Osteoblast (primary cell): ENCODE data around the gene SOWAHC. TPM values are rescaled to one million over a fixed set of nuclear protein-coding genes. Genes with fewer than 3 reads are reported as not detected.

Experiments
- DNase-seq: peaks from one replicate; pipeline ENCODE4 v3.0.0; 2011; ENCODE audit warnings: low spot score, mixed read lengths; ENCODE audit not compliant: insufficient read length; ENCODE audit errors: missing footprints
- H2AFZ ChIP-seq: 2 replicates; pipeline ENCODE4 v1.6.0; 2011; ENCODE audit warnings: mild to moderate bottlenecking, low read length
- H3K27ac ChIP-seq: 2 replicates; pipeline ENCODE4 v1.5.1; 2011; ENCODE audit warnings: mild to moderate bottlenecking, low read depth, low read length, moderate library complexity
- H3K27me3 ChIP-seq: 2 replicates; pipeline ENCODE4 v1.6.0; 2012; ENCODE audit warnings: mild to moderate bottlenecking, control low read depth, inconsistent platforms, low read length, moderate library complexity; ENCODE audit not compliant: insufficient read depth
- H3K36me3 ChIP-seq: 2 replicates; pipeline ENCODE4 v1.5.1; 2011; ENCODE audit warnings: mild to moderate bottlenecking, low read length, control low read depth, moderate library complexity; ENCODE audit not compliant: insufficient read depth
- H3K4me1 ChIP-seq: 2 replicates; pipeline ENCODE4 v1.5.1; 2011; ENCODE audit warnings: mild to moderate bottlenecking, low read length, control low read depth, moderate library complexity; ENCODE audit not compliant: insufficient read depth
- H3K4me2 ChIP-seq: 2 replicates; pipeline ENCODE4 v1.6.0; 2011; ENCODE audit warnings: mild to moderate bottlenecking, low read length; ENCODE audit not compliant: insufficient read depth
- H3K4me3 ChIP-seq: fragments of 200-600 bp; sonication (generic); 3 replicates; pipeline ENCODE4 v1.5.1; 2012; ENCODE audit warnings: mild to moderate bottlenecking, low read length, inconsistent platforms; ENCODE audit not compliant: insufficient read depth
- H3K79me2 ChIP-seq: 2 replicates; pipeline ENCODE4 v1.6.0; 2012; ENCODE audit warnings: mild to moderate bottlenecking, low read length, control low read depth, inconsistent platforms; ENCODE audit not compliant: insufficient read depth
- H3K9me3 ChIP-seq: 2 replicates; pipeline ENCODE4 v1.5.1; 2011; ENCODE audit warnings: low read depth, low read length, control low read depth
- H4K20me1 ChIP-seq: 2 replicates; pipeline ENCODE4 v1.6.0; 2012; ENCODE audit warnings: mild to moderate bottlenecking, low read length, control low read depth; ENCODE audit not compliant: insufficient read depth
- CTCF ChIP-seq: IDR thresholded peaks from 2 replicates; pipeline ENCODE4 v1.5.1; 2011; ENCODE audit warnings: mild to moderate bottlenecking, low read depth, low read length, moderate library complexity; ENCODE audit errors: extremely low read depth
- total RNA-seq: library from RNA; depleted of rRNA; stranded (reverse); fragments of >200 nt; gene quantifications from 2 replicates; pipeline ENCODE4 v1.2.3, GENCODE V29; 2012

Gene SOWAHC
- total RNA-seq, 1 donor, result 17.7 TPM

GRCh38 chr2:109659396-109660045, 45.4 kb downstream of the SOWAHC start:
- peaks cover 7% of the 10 kb centered on the region for H3K4me1 ChIP-seq
- DNase-seq, result no peak
- no peaks in the 10 kb centered on the region for H3K27me3 ChIP-seq
- H3K36me3 ChIP-seq, result no peaks in the 10 kb centered on the region
- no peak overlapping the region for H3K4me3 ChIP-seq
- no peak overlapping the region for H3K27ac ChIP-seq
- no peak overlapping the region for H2AFZ ChIP-seq
- H3K79me2 ChIP-seq, result no peaks in the 10 kb centered on the region
- no peaks in the 10 kb centered on the region for H3K9me3 ChIP-seq
- no peak for TF ChIP-seq CTCF
- H4K20me1 ChIP-seq, result no peaks in the 10 kb centered on the region
- H3K4me2 ChIP-seq, result no peak overlapping the region

- H3K27me3 ChIP-seq, result no peaks in the 10 kb centered on the region
- no peaks in the 10 kb centered on the region for H3K79me2 ChIP-seq
- H2AFZ ChIP-seq, result no peak overlapping the region
- H3K4me2 ChIP-seq, result no peak overlapping the region
- no peak overlapping the region for H3K27ac ChIP-seq
- H4K20me1 ChIP-seq, result no peaks in the 10 kb centered on the region
- no peaks in the 10 kb centered on the region for H3K36me3 ChIP-seq
- DNase-seq, result peak; percentile 18
- peaks cover 7% of the 10 kb centered on the region for H3K4me1 ChIP-seq
- no peaks in the 10 kb centered on the region for H3K9me3 ChIP-seq
- TF ChIP-seq CTCF, result no peak
- no peak overlapping the region for H3K4me3 ChIP-seq
Observed at GRCh38 chr2:109660046-109660860, 46.1 kb downstream of the SOWAHC start.

- no peaks in the 10 kb centered on the region for H4K20me1 ChIP-seq
- no peaks in the 10 kb centered on the region for H3K79me2 ChIP-seq
- no peak overlapping the region for H3K4me2 ChIP-seq
- H3K36me3 ChIP-seq, result no peaks in the 10 kb centered on the region
- peaks cover 7% of the 10 kb centered on the region for H3K4me1 ChIP-seq
- H3K27ac ChIP-seq, result no peak overlapping the region
- H3K9me3 ChIP-seq, result no peaks in the 10 kb centered on the region
- no peak overlapping the region for H2AFZ ChIP-seq
- peak; percentile 21 for TF ChIP-seq CTCF
- DNase-seq, result no peak
- H3K27me3 ChIP-seq, result no peaks in the 10 kb centered on the region
- no peak overlapping the region for H3K4me3 ChIP-seq
Observed at GRCh38 chr2:109662889-109663288, 48.7 kb downstream of the SOWAHC start.

DNA sequence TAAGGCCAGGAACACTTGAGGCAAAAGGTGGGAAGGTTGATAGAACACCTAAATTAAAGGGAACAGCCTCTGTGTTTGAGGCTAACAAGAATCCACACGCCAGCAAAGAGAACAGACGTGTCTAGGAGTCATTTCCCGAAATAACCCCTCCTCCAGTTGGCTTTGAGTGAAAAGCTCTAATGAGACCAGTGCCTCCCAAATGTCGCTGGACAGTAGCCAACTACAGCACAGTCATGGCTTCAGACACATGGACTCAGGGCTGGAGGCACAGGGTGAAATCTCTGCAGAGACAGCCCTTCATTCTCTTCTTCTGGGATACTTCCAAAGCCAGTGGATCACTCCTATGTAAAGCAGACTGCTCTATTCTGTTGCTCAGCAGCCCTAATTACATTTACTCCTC, 49.6 kb downstream of the SOWAHC start:
- Histone ChIP-seq H2AFZ (no peak overlapping the region), H3K9me3 (no peaks in the 10 kb centered on the region), H3K4me3 (no peak overlapping the region), H3K36me3 (no peaks in the 10 kb centered on the region), H3K4me2 (peak overlapping the region; percentile 5), H3K27me3 (no peaks in the 10 kb centered on the region), H3K4me1 (peaks cover 7% of the 10 kb centered on the region), H3K79me2 (no peaks in the 10 kb centered on the region), H3K27ac (no peak overlapping the region), H4K20me1 (no peaks in the 10 kb centered on the region)
- peak; percentile 75 for DNase-seq
- no peak for TF ChIP-seq CTCF
